Activated CD4-positive, alpha-beta T cell treated with anti-CD3 and anti-CD28 coated beads, Interleukin-10, Interleukin-2, amounts not matched to agents 100 ng/mL and 50 ng/mL, durations not matched to agents 16 hours and 8 hours (primary cell): ENCODE results near the gene PIGT.
A peak's percentile ranks its signal among the peaks of the same experiment; 100 is the strongest.

Experiments
- DNase-seq: peaks from one replicate; pipeline ENCODE4 v3.0.0-alpha.2; 2020

PIGT gene

GRCh38 chr20:45432294-45432693 is 16.4 kb downstream of the PIGT start:
- DNase-seq = peak; percentile 64

GRCh38 chr20:45433316-45433715 is 17.4 kb downstream of the PIGT start:
- DNase-seq = no peak

GRCh38 chr20:45433976-45434375 is 18.0 kb downstream of the PIGT start:
- DNase-seq = no peak

- DNase-seq = peak; percentile 88
These were observed 21.0 kb downstream of the PIGT start for GRCh38 chr20:45436732-45437485.

- DNase-seq = no peak
These were observed 24.5 kb downstream of the PIGT start for GRCh38 chr20:45440424-45440823.

GRCh38 chr20:45440891-45441685 is 25.1 kb downstream of the PIGT start:
- DNase-seq = no peak

- DNase-seq = no peak
These were observed 25.8 kb downstream of the PIGT start for GRCh38 chr20:45441746-45442145.

GRCh38 chr20:45444050-45444449 is 28.1 kb downstream of the PIGT start:
- peak; percentile 54 for DNase-seq

- peak; percentile 38 for DNase-seq
These were observed 30.0 kb downstream of the PIGT start for GRCh38 chr20:45445805-45446562.

GRCh38 chr20:45448270-45448669 is 32.3 kb downstream of the PIGT start:
- DNase-seq = no peak

- DNase-seq = no peak
These were observed 33.6 kb downstream of the PIGT start for GRCh38 chr20:45449528-45449927.

- peak; percentile 53 for DNase-seq
These were observed 34.3 kb downstream of the PIGT start for GRCh38 chr20:45450097-45450818.

GRCh38 chr20:45452238-45452637 is 36.3 kb downstream of the PIGT start:
- no peak for DNase-seq

GRCh38 chr20:45452772-45453691 is 37.1 kb downstream of the PIGT start:
- no peak for DNase-seq

- peak; percentile 41 for DNase-seq
These were observed 40.7 kb downstream of the PIGT start for GRCh38 chr20:45456632-45457031.

- no peak for DNase-seq
These were observed 43.7 kb downstream of the PIGT start for GRCh38 chr20:45459606-45460005.

GRCh38 chr20:45461225-45461624 is 45.3 kb downstream of the PIGT start:
- DNase-seq = no peak

- DNase-seq = no peak
These were observed 47.0 kb downstream of the PIGT start for GRCh38 chr20:45462711-45463509.

GRCh38 chr20:45463709-45464108 is 47.8 kb downstream of the PIGT start:
- no peak for DNase-seq

- no peak for DNase-seq
These were observed 49.7 kb downstream of the PIGT start for GRCh38 chr20:45465491-45466266.
